HG03354 (cell line): Measurements from ENCODE around the gene TRIO.

Experiments used
- ATAC-seq: cut with Tn5 transposase; IDR thresholded peaks from one replicate; pipeline ENCODE4 v1.9.1; 2021; ENCODE audit warnings: mild to moderate bottlenecking; ENCODE audit not compliant: unreplicated experiment, poor library complexity, severe bottlenecking

TRIO gene

GRCh38 chr5:14161825-14162556, 18.8 kb downstream of the TRIO start:
- no peak for ATAC-seq

- no peak for ATAC-seq
Observed at GRCh38 chr5:14164164-14165163, 21.3 kb downstream of the TRIO start.

- no peak for ATAC-seq
Observed at GRCh38 chr5:14165375-14166106, 22.4 kb downstream of the TRIO start.

- ATAC-seq, result no peak
Observed at GRCh38 chr5:14166437-14166836, 23.3 kb downstream of the TRIO start.

- peak; percentile 35 for ATAC-seq
Observed at GRCh38 chr5:14167211-14167845, 24.2 kb downstream of the TRIO start.

GRCh38 chr5:14168144-14168792, 25.1 kb downstream of the TRIO start:
- no peak for ATAC-seq

- ATAC-seq, result no peak
Observed at GRCh38 chr5:14168793-14169262, 25.7 kb downstream of the TRIO start.

- ATAC-seq, result no peak
Observed at GRCh38 chr5:14171046-14171445, 27.9 kb downstream of the TRIO start.

GRCh38 chr5:14171621-14172020, 28.5 kb downstream of the TRIO start:
- ATAC-seq, result peak; percentile 28

GRCh38 chr5:14172149-14172795, 29.1 kb downstream of the TRIO start:
- peak; percentile 56 for ATAC-seq

GRCh38 chr5:14173377-14174229, 30.5 kb downstream of the TRIO start:
- ATAC-seq, result peak; percentile 20

GRCh38 chr5:14174230-14174636, 31.1 kb downstream of the TRIO start:
- ATAC-seq, result peak; percentile 35

- no peak for ATAC-seq
Observed at GRCh38 chr5:14175381-14175780, 32.2 kb downstream of the TRIO start.

GRCh38 chr5:14176888-14177287, 33.7 kb downstream of the TRIO start:
- no peak for ATAC-seq

GRCh38 chr5:14177634-14178033, 34.5 kb downstream of the TRIO start:
- ATAC-seq, result no peak

- no peak for ATAC-seq
Observed at GRCh38 chr5:14178091-14178490, 34.9 kb downstream of the TRIO start.

- no peak for ATAC-seq
Observed at GRCh38 chr5:14178671-14179211, 35.6 kb downstream of the TRIO start.
